ENCODE measurements around the gene OR1S2.
"Not testable (repeated sequence)": the region's sequence is repeated elsewhere in the genome, so short reads cannot be mapped to it uniquely, and the experiment has no call there.

The OR1S2 gene, protein sequence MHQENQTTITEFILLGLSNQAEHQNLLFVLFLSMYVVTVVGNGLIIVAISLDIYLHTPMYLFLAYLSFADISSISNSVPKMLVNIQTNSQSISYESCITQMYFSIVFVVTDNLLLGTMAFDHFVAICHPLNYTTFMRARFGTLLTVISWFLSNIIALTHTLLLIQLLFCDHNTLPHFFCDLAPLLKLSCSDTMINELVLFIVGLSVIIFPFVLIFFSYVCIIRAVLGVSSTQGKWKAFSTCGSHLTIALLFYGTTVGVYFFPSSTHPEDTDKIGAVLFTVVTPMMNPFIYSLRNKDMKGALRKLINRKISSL

DNA sequence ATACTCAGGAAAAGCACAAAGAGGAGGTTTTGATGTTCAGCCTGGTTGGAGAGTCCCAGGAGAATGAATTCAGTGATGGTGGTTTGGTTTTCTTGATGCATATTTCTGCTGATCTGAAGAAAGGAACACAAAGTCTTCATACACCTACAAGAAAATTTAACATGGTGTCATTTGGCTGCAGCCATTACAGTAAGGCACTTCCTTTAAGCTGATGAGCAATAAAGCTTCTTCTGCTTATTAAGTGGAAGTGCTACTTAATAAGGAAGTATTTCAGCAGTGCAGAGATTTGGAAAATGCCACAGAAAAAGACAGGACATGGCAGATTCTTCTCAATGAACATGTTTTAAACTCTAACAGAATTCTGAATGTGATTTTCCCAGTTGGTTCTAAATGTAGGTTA is at the start of gene OR1S2:
Gene OR1S2, minus strand, starts transcription at position 101 of the 400 bp plus-strand sequence. Its CDS starts 0 bp downstream, at position 101.
- DNase-seq (ENCODE audit: low read depth): no peak

GRCh38 chr11:58243954-58244353 is 40.0 kb upstream of the OR1S2 start:
- no peak for DNase-seq (ENCODE audit: low read depth)

GRCh38 chr11:58227956-58228615 is 24.1 kb upstream of the OR1S2 start:
- no peak for DNase-seq (ENCODE audit: low read depth)

- no peak for DNase-seq (ENCODE audit: low read depth)
These were observed 18.8 kb upstream of the OR1S2 start for GRCh38 chr11:58222721-58223120.

DNA sequence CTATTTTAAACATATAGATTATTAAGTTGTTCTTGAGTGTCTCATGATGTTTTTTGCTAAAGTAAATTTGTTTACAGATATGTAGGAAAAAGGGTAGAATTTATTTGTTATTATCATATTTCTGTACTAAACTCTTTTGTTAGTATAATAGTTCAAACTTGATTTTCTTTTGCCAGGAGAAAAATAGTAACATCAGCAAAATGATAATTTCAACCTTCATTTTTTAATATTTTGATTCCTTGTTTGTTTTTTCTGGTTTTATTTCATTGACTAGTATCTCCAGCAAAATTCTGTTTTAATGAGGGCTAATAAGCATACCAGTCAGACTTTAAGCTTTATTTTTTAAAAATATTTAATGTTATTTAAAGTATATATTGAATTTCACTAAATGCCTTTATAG is 12.5 kb upstream of the OR1S2 start:
- DNase-seq (ENCODE audit: low read depth): no peak

- DNase-seq (ENCODE audit: low read depth): not testable (repeated sequence)
These were observed 8.5 kb upstream of the OR1S2 start, which contains the start of gene OR1S1 for GRCh38 chr11:58212420-58212819. OR1S1 (plus strand) TSS chr11:58212720.

GRCh38 chr11:58199271-58199670 is 4.7 kb downstream of the OR1S2 start:
- DNase-seq (ENCODE audit: low read depth): no peak

- DNase-seq (ENCODE audit: low read depth): no peak
These were observed 8.0 kb downstream of the OR1S2 start for GRCh38 chr11:58195939-58196338.

DNA sequence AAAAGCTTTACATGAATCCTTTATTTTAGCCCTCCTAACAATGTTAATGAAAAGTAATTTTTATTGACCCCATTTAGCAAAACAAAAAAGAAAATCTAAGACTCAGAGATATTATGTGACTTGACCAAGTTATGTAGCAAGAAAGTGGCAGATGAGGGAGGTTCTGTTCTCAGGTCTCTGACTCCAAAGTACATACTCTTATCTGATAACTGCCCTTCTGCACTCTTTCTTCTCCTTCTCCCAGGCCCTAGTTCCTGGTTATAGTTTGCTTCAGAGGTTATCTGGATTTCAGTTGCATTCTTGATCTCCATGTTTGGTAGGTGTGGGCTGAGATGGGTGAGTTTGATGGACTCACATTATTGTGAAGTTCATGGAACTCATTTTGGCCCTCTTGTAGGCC is 10.6 kb downstream of the OR1S2 start:
- no peak for DNase-seq (ENCODE audit: low read depth)

GRCh38 chr11:58192229-58192628 is 11.7 kb downstream of the OR1S2 start:
- DNase-seq (ENCODE audit: low read depth): no peak

- DNase-seq (ENCODE audit: low read depth): no peak
These were observed 15.2 kb downstream of the OR1S2 start, which contains the start of gene OR9Q2 for GRCh38 chr11:58188770-58189169. OR9Q2 (plus strand) TSS chr11:58189070; CDS start chr11:58190491, 1,421 bp downstream.

DNA sequence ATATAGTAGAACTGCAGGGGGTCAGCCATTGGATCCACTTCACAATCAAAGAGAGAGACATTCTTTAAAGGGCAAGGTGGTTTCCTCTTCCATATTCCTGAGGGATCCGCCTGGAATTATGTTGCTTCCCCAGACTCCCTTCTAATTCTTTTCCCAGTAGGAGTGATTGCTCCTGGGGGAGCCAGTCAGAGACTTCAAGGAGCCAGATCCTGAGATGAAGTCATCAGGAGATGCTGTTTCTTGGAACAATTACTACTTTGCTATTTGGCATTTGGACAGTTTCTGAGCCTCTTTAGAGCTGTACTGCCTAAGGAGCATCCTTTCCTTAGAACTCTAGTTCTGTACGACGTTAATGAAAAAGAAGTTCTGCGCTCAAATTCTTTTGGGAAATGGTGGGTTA is 17.0 kb downstream of the OR1S2 start:
- DNase-seq (ENCODE audit: low read depth): no peak

- no peak for DNase-seq (ENCODE audit: low read depth)
These were observed 24.3 kb downstream of the OR1S2 start for GRCh38 chr11:58179648-58180047.

DNA sequence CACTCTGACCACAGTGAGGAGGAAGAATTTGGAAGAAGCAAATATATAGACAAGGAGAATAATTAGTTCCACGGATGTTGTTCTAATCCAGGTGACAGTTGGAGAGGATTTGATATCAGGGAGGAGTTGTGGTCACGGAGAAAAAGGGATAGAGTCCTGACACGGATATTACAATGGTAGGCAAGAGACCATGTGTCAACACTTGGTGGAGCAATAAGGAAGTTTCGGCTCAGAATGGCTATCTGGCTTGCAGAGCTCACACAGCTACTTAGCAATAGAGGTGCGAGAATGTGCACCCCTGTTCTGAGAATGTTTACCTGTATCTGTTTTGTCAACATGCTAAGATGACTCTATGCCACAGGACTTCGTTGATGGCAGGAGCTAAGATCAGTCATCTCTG is 25.5 kb downstream of the OR1S2 start:
- no peak for DNase-seq (ENCODE audit: low read depth)

- no peak for DNase-seq (ENCODE audit: low read depth)
These were observed 26.4 kb downstream of the OR1S2 start for GRCh38 chr11:58177409-58178054.

DNA sequence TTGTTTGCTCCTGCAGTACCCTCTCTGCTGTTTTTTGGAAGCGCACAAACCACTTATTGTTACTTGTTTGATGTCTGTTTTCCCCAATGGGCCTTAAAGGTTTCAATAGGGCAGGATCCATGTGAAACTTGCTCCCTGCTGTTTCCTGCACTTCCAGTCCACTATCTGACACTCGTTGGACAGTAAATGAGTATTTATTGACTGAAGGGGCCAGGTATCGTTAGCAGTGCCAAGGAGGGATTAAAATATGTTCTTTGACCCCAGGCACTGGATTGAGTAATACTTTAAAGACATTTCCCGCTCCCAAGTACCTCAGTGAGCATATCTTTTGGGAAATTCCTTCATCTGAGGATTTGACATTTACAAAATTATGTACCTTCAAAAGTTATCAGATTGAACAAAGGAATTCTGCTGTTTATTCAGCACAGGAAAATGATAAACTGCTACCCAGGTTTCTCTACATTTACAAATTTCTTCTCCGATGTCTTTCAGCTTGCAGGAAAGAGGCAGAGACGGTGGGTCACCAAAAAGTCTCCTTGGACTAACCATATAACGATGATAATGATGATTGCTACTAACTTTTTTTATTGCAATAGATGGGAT is 38.3 kb downstream of the OR1S2 start:
- DNase-seq (ENCODE audit: low read depth): no peak

GRCh38 chr11:58164990-58165389 is 39.0 kb downstream of the OR1S2 start:
- no peak for DNase-seq (ENCODE audit: low read depth)

DNA sequence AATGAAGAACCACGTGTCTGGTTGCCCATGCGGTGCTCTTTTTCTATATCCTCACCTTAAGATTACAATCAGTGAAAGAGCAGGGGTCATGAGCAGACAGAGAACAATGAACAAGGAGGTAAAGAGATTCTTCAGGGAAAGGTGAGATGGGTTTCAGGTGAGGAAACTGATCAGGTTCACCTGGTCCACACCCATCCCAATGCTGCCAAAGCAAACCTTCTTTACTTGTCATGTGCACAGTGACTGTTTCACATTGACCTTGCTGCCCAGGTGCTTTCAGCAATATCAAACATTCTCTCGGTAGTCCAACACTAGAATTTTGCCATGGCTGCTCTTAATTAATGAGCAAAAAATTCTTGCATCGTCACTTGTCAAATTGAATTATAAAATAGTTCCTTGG is 39.6 kb downstream of the OR1S2 start:
- no peak for DNase-seq (ENCODE audit: low read depth)

Measured in stimulated activated CD8-positive, alpha-beta memory T cell treated with anti-CD3 and anti-CD28 coated beads, Interleukin-15, amount 100 ng/mL, for 1 hour (primary cell).